Nephron progenitor cell (in vitro differentiated cells): ENCODE data around the gene DACT2.
A peak's percentile ranks its signal among the peaks of the same experiment; 100 is the strongest.

Experiments used
- DNase-seq: peaks from one replicate; pipeline ENCODE4 v3.0.0; 2021
- H3K27ac Mint-ChIP-seq: 2 replicates; pipeline ENCODE4 v1.8.0; 2021; ENCODE audit warnings: mild to moderate bottlenecking, moderate library complexity, mixed read lengths
- H3K27me3 Mint-ChIP-seq: 2 replicates; pipeline ENCODE4 v1.8.0; 2021; ENCODE audit warnings: mild to moderate bottlenecking, low read depth, mixed read lengths; ENCODE audit not compliant: poor library complexity
- H3K36me3 Mint-ChIP-seq: 2 replicates; pipeline ENCODE4 v1.8.0; 2021; ENCODE audit warnings: low read depth, mixed read lengths
- H3K4me1 Mint-ChIP-seq: 2 replicates; pipeline ENCODE4 v1.8.0; 2021; ENCODE audit warnings: mixed read lengths
- H3K4me3 Mint-ChIP-seq: 2 replicates; pipeline ENCODE4 v1.8.0; 2021; ENCODE audit warnings: mild to moderate bottlenecking, moderate library complexity, mixed read lengths
- H3K9me3 Mint-ChIP-seq: 2 replicates; pipeline ENCODE4 v1.8.0; 2021; ENCODE audit warnings: mild to moderate bottlenecking, moderate library complexity, mixed read lengths
- TF ChIP-seq, protein P1 (sequence below): fragments of 200-600 bp; sonication (generic); IDR thresholded peaks from 2 replicates; pipeline ENCODE4 v1.5.0; 2021; ENCODE audit warnings: antibody characterized with exemption

Gene DACT2

DNA sequence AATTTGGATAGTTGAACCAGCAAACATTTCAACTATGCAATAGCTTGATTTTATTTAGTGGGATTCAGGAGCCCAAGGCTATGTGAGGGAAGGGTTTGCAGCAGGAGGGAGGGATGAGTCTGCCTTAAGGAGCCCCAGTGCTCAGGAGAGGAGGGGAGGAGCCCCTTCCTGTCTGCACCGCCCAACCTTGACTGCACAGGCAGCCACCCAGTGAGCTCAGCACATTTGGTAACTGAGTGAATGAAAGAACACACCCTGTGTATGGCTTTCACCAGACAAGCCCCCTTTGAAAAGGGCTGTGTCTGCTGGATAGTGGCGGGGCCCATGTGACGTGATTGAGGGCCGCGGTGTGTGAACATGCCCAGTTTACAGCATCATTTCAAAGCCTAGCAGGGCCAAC is 17.0 kb downstream of the DACT2 start:
- Mint-ChIP-seq H3K9me3 (no peaks in the 10 kb centered on the region), H3K4me1 (peaks cover 80% of the 10 kb centered on the region), H3K27ac (no peak overlapping the region), H3K27me3 (peaks cover 28% of the 10 kb centered on the region), H3K4me3 (peak overlapping the region; percentile 29), H3K36me3 (peaks cover 6% of the 10 kb centered on the region)
- DNase-seq: no peak
- TF ChIP-seq, protein P1, sequence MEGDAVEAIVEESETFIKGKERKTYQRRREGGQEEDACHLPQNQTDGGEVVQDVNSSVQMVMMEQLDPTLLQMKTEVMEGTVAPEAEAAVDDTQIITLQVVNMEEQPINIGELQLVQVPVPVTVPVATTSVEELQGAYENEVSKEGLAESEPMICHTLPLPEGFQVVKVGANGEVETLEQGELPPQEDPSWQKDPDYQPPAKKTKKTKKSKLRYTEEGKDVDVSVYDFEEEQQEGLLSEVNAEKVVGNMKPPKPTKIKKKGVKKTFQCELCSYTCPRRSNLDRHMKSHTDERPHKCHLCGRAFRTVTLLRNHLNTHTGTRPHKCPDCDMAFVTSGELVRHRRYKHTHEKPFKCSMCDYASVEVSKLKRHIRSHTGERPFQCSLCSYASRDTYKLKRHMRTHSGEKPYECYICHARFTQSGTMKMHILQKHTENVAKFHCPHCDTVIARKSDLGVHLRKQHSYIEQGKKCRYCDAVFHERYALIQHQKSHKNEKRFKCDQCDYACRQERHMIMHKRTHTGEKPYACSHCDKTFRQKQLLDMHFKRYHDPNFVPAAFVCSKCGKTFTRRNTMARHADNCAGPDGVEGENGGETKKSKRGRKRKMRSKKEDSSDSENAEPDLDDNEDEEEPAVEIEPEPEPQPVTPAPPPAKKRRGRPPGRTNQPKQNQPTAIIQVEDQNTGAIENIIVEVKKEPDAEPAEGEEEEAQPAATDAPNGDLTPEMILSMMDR: no peak

DNA sequence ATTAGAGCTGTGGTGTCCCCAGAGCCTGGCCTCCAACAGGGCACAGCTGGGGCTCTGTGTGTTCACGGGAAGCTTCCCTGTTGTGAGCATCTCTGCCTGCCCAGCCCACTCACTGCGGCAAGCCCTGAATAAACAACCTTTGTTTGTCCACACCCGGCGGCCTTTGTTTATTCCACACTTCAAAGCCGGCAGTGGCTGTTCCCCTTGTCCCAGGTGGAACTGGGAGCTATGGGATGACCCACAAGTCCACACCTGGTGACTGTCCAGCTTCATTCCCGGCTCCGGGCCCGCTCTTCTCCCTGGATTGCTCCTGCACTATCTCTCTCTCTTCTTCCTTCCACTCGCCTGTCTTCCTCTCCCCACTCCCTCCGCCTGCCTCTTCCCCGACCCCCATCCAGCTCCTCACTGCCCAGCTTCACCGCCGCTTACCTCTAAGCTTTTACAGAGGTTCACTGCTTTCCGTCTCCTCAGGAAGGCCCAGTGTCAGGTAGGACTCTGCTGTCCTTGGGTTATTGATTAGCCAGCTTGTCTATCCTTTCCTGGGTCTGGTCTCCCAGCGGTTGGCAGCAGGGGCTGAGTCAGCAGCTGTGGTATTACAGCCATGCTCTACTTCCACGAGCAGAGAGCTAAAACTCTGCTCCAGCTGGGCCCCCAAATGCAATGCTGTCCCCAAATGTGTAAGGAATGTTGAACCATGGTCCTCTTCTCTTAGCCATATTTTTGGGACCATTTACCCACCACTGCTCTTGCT is 17.8 kb downstream of the DACT2 start:
- no peak for DNase-seq
- Mint-ChIP-seq H3K4me3 (peak overlapping the region; percentile 29), H3K27ac (peak overlapping the region; percentile 5), H3K27me3 (peaks cover 35% of the 10 kb centered on the region), H3K36me3 (peaks cover 3% of the 10 kb centered on the region), H3K4me1 (peaks cover 72% of the 10 kb centered on the region), H3K9me3 (no peaks in the 10 kb centered on the region)
- TF ChIP-seq, protein P1: no peak

DNA sequence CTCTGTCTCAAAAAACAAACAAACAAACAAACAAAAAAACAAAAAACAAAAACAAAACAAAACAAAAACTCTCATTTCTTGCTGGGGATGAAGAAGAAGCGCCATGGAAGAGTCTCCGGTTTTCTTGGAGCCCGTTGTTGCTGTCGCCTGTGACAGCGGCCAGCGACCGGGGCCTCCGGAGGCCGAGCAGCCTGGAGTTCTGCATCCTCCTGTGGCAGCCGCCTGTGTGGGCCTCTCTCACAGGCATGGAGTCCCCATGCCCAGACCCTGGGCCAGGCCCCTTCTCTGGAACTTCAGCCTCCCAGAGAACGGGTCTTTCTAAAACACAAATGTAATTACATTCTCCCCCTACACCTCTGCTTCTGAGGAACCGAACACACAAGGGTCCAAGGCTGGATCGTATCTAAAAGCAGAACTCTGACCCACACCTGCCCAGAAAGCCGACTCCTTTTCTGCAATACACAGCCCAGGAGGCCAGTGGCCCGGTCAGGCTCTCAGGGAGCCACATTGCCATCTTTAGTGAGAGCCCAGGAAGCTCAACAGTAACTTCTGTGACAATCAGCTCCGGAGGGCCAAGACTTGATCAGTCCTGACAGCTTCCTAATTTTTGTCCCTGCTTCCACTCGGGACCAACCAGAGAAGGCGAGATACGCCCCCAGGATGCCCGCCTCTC is 18.5 kb downstream of the DACT2 start:
- Mint-ChIP-seq H3K4me1 (peaks cover 67% of the 10 kb centered on the region), H3K4me3 (peak overlapping the region; percentile 29), H3K9me3 (no peaks in the 10 kb centered on the region), H3K27ac (no peak overlapping the region), H3K36me3 (no peaks in the 10 kb centered on the region), H3K27me3 (peaks cover 42% of the 10 kb centered on the region)
- no peak for DNase-seq
- TF ChIP-seq, protein P1: no peak

- Mint-ChIP-seq H3K27me3 (peaks cover 55% of the 10 kb centered on the region), H3K36me3 (no peaks in the 10 kb centered on the region), H3K4me1 (peaks cover 54% of the 10 kb centered on the region), H3K9me3 (no peaks in the 10 kb centered on the region), H3K4me3 (no peak overlapping the region), H3K27ac (no peak overlapping the region)
- DNase-seq: no peak
- TF ChIP-seq, protein P1: no peak
Observed at GRCh38 chr6:168299541-168300511, 19.8 kb downstream of the DACT2 start.

DNA sequence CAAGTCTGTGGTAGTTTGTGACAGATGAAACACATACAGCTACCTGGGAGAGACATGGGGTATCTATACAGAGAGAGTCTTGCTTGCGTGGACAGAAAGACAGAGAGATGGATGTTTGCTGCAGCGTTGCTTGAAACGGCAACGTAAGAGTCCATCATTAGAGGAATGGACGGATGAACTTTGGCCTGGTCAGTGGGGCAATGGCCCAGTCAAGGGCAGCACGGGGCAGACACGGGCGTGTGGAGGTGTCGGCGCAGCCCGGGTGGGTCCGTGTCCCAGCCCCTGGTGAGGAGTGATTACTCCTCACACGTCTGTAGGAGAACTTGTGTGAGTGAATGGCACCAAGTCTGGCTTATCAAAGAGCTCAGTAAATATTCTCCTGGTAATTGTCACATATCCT is 21.9 kb downstream of the DACT2 start:
- TF ChIP-seq, protein P1: no peak
- peaks cover 60% of the 10 kb centered on the region for H3K27me3 Mint-ChIP-seq
- no peak for DNase-seq
- H3K9me3 Mint-ChIP-seq: no peaks in the 10 kb centered on the region
- no peak overlapping the region for H3K4me3 Mint-ChIP-seq
- H3K27ac Mint-ChIP-seq: no peak overlapping the region
- H3K4me1 Mint-ChIP-seq: peaks cover 32% of the 10 kb centered on the region
- no peaks in the 10 kb centered on the region for H3K36me3 Mint-ChIP-seq
